Tibial artery (tissue), 4 donors: Measurements from ENCODE around the gene SCGB3A1.

ENCODE experiments used
- DNase-seq, 2 donors: peaks; one replicate each; pipeline ENCODE4 v3.0.0-alpha.2; 2019
- H3K27ac ChIP-seq, 2 donors: fragments of 200-600 bp; sonication (generic) in 1 of 2; 1 replicate in 1 of 2; 2 replicates in 1 of 2; pipeline ENCODE4 v1.5.1; 2018 to 2019; ENCODE audit warnings: mild to moderate bottlenecking in 1 of 2
- H3K27me3 ChIP-seq, 2 donors: fragments of 200-600 bp; sonication (generic) in 1 of 2; one replicate each; pipeline versions ENCODE4 v1.5.1 to v1.6.0; 2016 to 2019
- H3K36me3 ChIP-seq, 3 donors: fragments of 200-600 bp; sonication (generic) in 2 of 3; one replicate each; pipeline ENCODE4 v1.5.1; 2016 to 2019; ENCODE audit warnings: mild to moderate bottlenecking in 2 of 3
- H3K4me1 ChIP-seq, 4 donors: fragments of 200-600 bp; sonication (generic) in 2 of 4; 1 replicate in 3 of 4; 2 replicates in 1 of 4; pipeline ENCODE4 v1.5.1; 2016 to 2019
- H3K4me3 ChIP-seq, 2 donors: fragments of 200-600 bp; sonication (generic) in 1 of 2; 1 replicate in 1 of 2; 2 replicates in 1 of 2; pipeline ENCODE4 v1.5.1; 2018 to 2019; ENCODE audit warnings: mild to moderate bottlenecking in 2 of 2
- H3K9me3 ChIP-seq, 3 donors: fragments of 200-600 bp; sonication (generic) in 1 of 3; one replicate each; pipeline ENCODE4 v1.5.1; 2016 to 2019
- CTCF ChIP-seq, 2 experiments: fragments of 200-600 bp in 1 of 2; fragments of 450-650 bp in 1 of 2; IDR thresholded peaks; one replicate each; pipeline ENCODE4 v1.5.1; 2017 to 2019; ENCODE audit warnings: antibody characterized with exemption in 2 of 2, mild to moderate bottlenecking in 1 of 2, moderate library complexity in 1 of 2
- intact Hi-C: fragments of 100-400 bp; cut with DNase I; formaldehyde crosslinking; loops from one replicate; pipeline ENCODE4 v1.15.0; 2023; ENCODE audit warnings: low total_unique reads

The SCGB3A1 gene

GRCh38 chr5:180611140-180611850 is 20.0 kb upstream of the SCGB3A1 start:
- no peak for TF ChIP-seq CTCF (IDR thresholded peaks at IDR 0.05)
- Histone ChIP-seq H3K4me3 (no peak overlapping the region), H3K4me1 (no peaks in the 10 kb centered on the region), H3K36me3 (no peaks in the 10 kb centered on the region), H3K27me3 (peaks cover 0 to 23% of the 10 kb centered on the region in 2 donors), H3K9me3 (no peaks in the 10 kb centered on the region), H3K27ac (no peak overlapping the region)
- intact Hi-C loops = no loop called here
- no peak for DNase-seq

GRCh38 chr5:180609817-180610550 is 18.7 kb upstream of the SCGB3A1 start:
- Histone ChIP-seq H3K9me3 (no peaks in the 10 kb centered on the region), H3K4me1 (no peaks in the 10 kb centered on the region), H3K4me3 (no peak overlapping the region), H3K27me3 (peaks cover 0 to 21% of the 10 kb centered on the region in 2 donors), H3K27ac (no peak overlapping the region), H3K36me3 (no peaks in the 10 kb centered on the region)
- intact Hi-C loops = no loop called here
- no peak for TF ChIP-seq CTCF (IDR thresholded peaks at IDR 0.05)
- DNase-seq = no peak

GRCh38 chr5:180609386-180609785 is 18.1 kb upstream of the SCGB3A1 start:
- Histone ChIP-seq H3K36me3 (no peaks in the 10 kb centered on the region), H3K27me3 (peaks cover 0 to 21% of the 10 kb centered on the region in 2 donors), H3K9me3 (no peaks in the 10 kb centered on the region), H3K27ac (no peak overlapping the region), H3K4me1 (no peaks in the 10 kb centered on the region), H3K4me3 (no peak overlapping the region)
- TF ChIP-seq CTCF (IDR thresholded peaks at IDR 0.05) = no peak
- intact Hi-C loops = no loop called here
- no peak for DNase-seq

GRCh38 chr5:180608572-180609310 is 17.4 kb upstream of the SCGB3A1 start:
- H3K4me3 ChIP-seq = no peak overlapping the region
- H3K27me3 ChIP-seq = peaks cover 0 to 21% of the 10 kb centered on the region in 2 donors
- no peaks in the 10 kb centered on the region for H3K9me3 ChIP-seq
- DNase-seq = no peak
- H3K4me1 ChIP-seq = no peaks in the 10 kb centered on the region
- TF ChIP-seq CTCF (IDR thresholded peaks at IDR 0.05) = no peak
- H3K27ac ChIP-seq = no peak overlapping the region
- intact Hi-C loops = no loop called here
- no peaks in the 10 kb centered on the region for H3K36me3 ChIP-seq

- H3K36me3 ChIP-seq = no peaks in the 10 kb centered on the region
- peaks cover 0 to 21% of the 10 kb centered on the region in 2 donors for H3K27me3 ChIP-seq
- H3K4me3 ChIP-seq = no peak overlapping the region
- TF ChIP-seq CTCF (IDR thresholded peaks at IDR 0.05) = no peak
- no peak for DNase-seq
- no peaks in the 10 kb centered on the region for H3K9me3 ChIP-seq
- H3K27ac ChIP-seq = no peak overlapping the region
- intact Hi-C loops = no loop called here
- no peaks in the 10 kb centered on the region for H3K4me1 ChIP-seq
These were observed 16.7 kb upstream of the SCGB3A1 start for GRCh38 chr5:180607861-180608571.
